K562 (cell line): ENCODE data around the gene NRSN2. TPM values are rescaled to one million over a fixed set of nuclear protein-coding genes. Genes with fewer than 3 reads are reported as not detected.

Experiments used
- ATAC-seq: fragments of 200-7000 bp; cut with Tn5 transposase; 3 replicates; pipeline ENCODE4 v1.9.1; 2020; ENCODE audit warnings: moderate library complexity
- BruUV-seq: library from RNA; stranded (reverse); fragments of 400-500 nt; replicated peaks from 2 replicates; lab custom pipeline; 2021; lab: Mats Ljungman, UMichigan
- CTCF ChIA-PET: fragments of 300-600 bp; formaldehyde crosslinking; extraction: SDS; loops from one replicate; lab custom pipeline; 2021; ENCODE audit warnings: low intra/inter-chr PET ratio; lab: Yijun Ruan, JAX
- POLR2A ChIA-PET: fragments of 300-600, 350-650 bp; sonication (Branson Sonifier 250); formaldehyde crosslinking; extraction: SDS; loops from one replicate; lab custom pipeline; 2021; ENCODE audit warnings: antibody characterized with exemption, inconsistent platforms; lab: Yijun Ruan, JAX
- DNase-seq, 4 experiments: peaks; one replicate each; pipeline versions ENCODE4 v3.0.0 to v3.0.0-alpha.2; 2011 to 2018; ENCODE audit warnings: low spot score in 3 of 4, mixed read lengths in 3 of 4; ENCODE audit errors: extremely low read depth in 1 of 4
- FAIRE-seq: peaks from 2 replicates; lab custom pipeline; 2011; peaks lifted over from hg19 to GRCh38; lab: Jason Lieb, UNC
- H2AFZ ChIP-seq: 2 replicates; pipeline ENCODE4 v1.6.0; 2011; ENCODE audit warnings: low read depth, low read length, control low read depth, inconsistent platforms
- H3K27ac ChIP-seq: fragments of 200-600 bp; 3 replicates; pipeline ENCODE4 v1.8.0; 2011; ENCODE audit warnings: low read depth, mild to moderate bottlenecking, control low read depth, inconsistent platforms, low read length, moderate library complexity, mixed read lengths; ENCODE audit errors: extremely low read depth
- H3K27me3 ChIP-seq, 2 experiments: fragments of 300-600 bp in 1 of 2; 2 replicates in 1 of 2; 3 replicates in 1 of 2; pipeline versions ENCODE4 v1.6.0 to v1.8.0; 2011; ENCODE audit warnings: inconsistent platforms in 2 of 2, low read length in 2 of 2, mild to moderate bottlenecking in 1 of 2, mixed read lengths in 1 of 2, moderate library complexity in 1 of 2; ENCODE audit not compliant: control insufficient read depth in 2 of 2, insufficient read depth in 2 of 2
- H3K36me3 ChIP-seq: fragments of 300-600 bp; 3 replicates; pipeline ENCODE4 v1.8.0; 2011; ENCODE audit warnings: mild to moderate bottlenecking, low read length, inconsistent platforms; ENCODE audit not compliant: control insufficient read depth, insufficient read depth
- H3K4me1 ChIP-seq, 2 experiments: fragments of 200-600 bp in 1 of 2; replicated peaks in 1 of 2; 2 replicates in 1 of 2; 3 replicates in 1 of 2; pipeline versions ENCODE4 v1.5.1 to v1.8.0; 2011; ENCODE audit warnings: inconsistent platforms in 2 of 2, low read length in 2 of 2, mild to moderate bottlenecking in 1 of 2, mixed read lengths in 1 of 2, moderate library complexity in 1 of 2; ENCODE audit not compliant: control insufficient read depth in 2 of 2, insufficient read depth in 2 of 2
- H3K4me2 ChIP-seq: 2 replicates; pipeline ENCODE4 v1.6.1; 2011; ENCODE audit warnings: low read length, control low read depth, inconsistent platforms, mixed read lengths; ENCODE audit not compliant: insufficient read depth
- H3K4me3 ChIP-seq: fragments of 200-600 bp; sonication (generic), shearing (Covaris generic); 2 replicates; pipeline ENCODE4 v1.5.1; 2016; ENCODE audit warnings: control low read depth, inconsistent platforms
- H3K79me2 ChIP-seq: fragments of 200-600 bp; 3 replicates; pipeline ENCODE4 v1.8.0; 2011; ENCODE audit warnings: low read length, inconsistent platforms; ENCODE audit not compliant: control insufficient read depth, insufficient read depth
- H3K9ac ChIP-seq, 2 experiments: 2 replicates each; pipeline versions ENCODE4 v1.6.0 to v1.6.1; 2011; ENCODE audit warnings: low read depth in 2 of 2, low read length in 2 of 2, control low read depth in 1 of 2, inconsistent platforms in 1 of 2, mild to moderate bottlenecking in 1 of 2, mixed read lengths in 1 of 2; ENCODE audit not compliant: insufficient read depth in 1 of 2
- H3K9me1 ChIP-seq: one replicate; pipeline ENCODE4 v1.6.0; 2011; ENCODE audit warnings: inconsistent platforms, mild to moderate bottlenecking, low read length, moderate library complexity; ENCODE audit not compliant: control insufficient read depth, insufficient read depth
- H3K9me3 ChIP-seq: replicated peaks from 2 replicates; pipeline ENCODE4 v1.5.1; 2011; ENCODE audit warnings: low read depth, low read length, inconsistent platforms; ENCODE audit not compliant: control insufficient read depth, insufficient read depth
- H4K20me1 ChIP-seq: replicated peaks from 2 replicates; pipeline ENCODE4 v1.6.1; 2011; ENCODE audit warnings: low read length, inconsistent platforms, mixed read lengths; ENCODE audit not compliant: control insufficient read depth, insufficient read depth
- CHD2 ChIP-seq: IDR thresholded peaks from 2 replicates; pipeline ENCODE4 v1.6.1; 2011; ENCODE audit warnings: low read depth, low read length
- MED1 ChIP-seq: sonication (generic); formaldehyde crosslinking; IDR thresholded peaks from 2 replicates; pipeline ENCODE4 v1.8.1; 2023; ENCODE audit warnings: missing genetic modification reagents, borderline replicate concordance
- PRDM10 ChIP-seq: fragments of 450-650 bp; IDR thresholded peaks from 2 replicates; pipeline ENCODE4 v1.6.1; 2018; ENCODE audit not compliant: partially characterized antibody
- RBM25 ChIP-seq: fragments of 200-400 bp; formaldehyde crosslinking; IDR thresholded peaks from 2 replicates; pipeline ENCODE4 v1.6.1; 2018; ENCODE audit warnings: low read length, low read depth, moderate library complexity; ENCODE audit not compliant: severe bottlenecking
- TARDBP ChIP-seq: fragments of 450-650 bp; IDR thresholded peaks from 2 replicates; pipeline ENCODE4 v1.6.1; 2016
- ZBED1 ChIP-seq: IDR thresholded peaks from 2 replicates; pipeline ENCODE4 v1.6.1; 2014
- ZNF121 ChIP-seq: sonication (generic); formaldehyde crosslinking; conservative IDR thresholded peaks from 2 replicates; pipeline ENCODE4 v1.8.0; 2022; ENCODE audit warnings: missing genetic modification reagents
- WGBS: fragments of 100-300 bp; shearing (Covaris generic); methylation state at CpG from one replicate; pipeline ENCODE4 v1.1.6; 2016; ENCODE audit warnings: low coverage, mixed read lengths; ENCODE audit not compliant: insufficient coverage; ENCODE audit errors: missing lambda C conversion rate; 5-methylcytosine and 5-hydroxymethylcytosine counted together
- in situ Hi-C: fragments of 300-500 bp; cut with MboI; formaldehyde crosslinking; loops from 4 replicates; pipeline ENCODE4 v1.15.0; 2018; ENCODE audit warnings: inconsistent platforms, mixed read lengths
- intact Hi-C: fragments of 100-400 bp; cut with micrococcal nuclease; formaldehyde crosslinking; loops from 2 replicates; pipeline ENCODE4 v1.14.2; 2022
- polyA plus RNA-seq, 8 experiments: library from polyadenylated mRNA; depleted of rRNA in 4 of 8; stranded (reverse) in 5 of 8; unstranded in 3 of 8; fragments of >200 nt; fragmentation: Nextera tagmentation in 2 of 8; fragmentation: Illumina TruSeq in 1 of 8; extraction: Ambion mirVana in 2 of 8; extraction: Trizol in 1 of 8; gene quantifications; 2 replicates each; pipeline versions ENCODE4 v1.2.1 to v1.2.3, GENCODE V29; 2011 to 2014; ENCODE audit warnings: inconsistent platforms in 1 of 8, missing spikeins in 1 of 8
- total RNA-seq, 7 experiments: library from RNA; depleted of rRNA in 6 of 7; stranded (reverse); fragments of >200 nt in 6 of 7; fragmentation: Illumina TruSeq in 2 of 7; extraction: Trizol in 2 of 7; gene quantifications; 2 replicates each; pipeline versions ENCODE4 v1.2.1 to v1.2.3, GENCODE V29; 2011 to 2021; ENCODE audit warnings: low replicate concordance in 1 of 7

NRSN2 gene
- total and polyA plus RNA-seq, 9 of the 15 experiments (the other 6 are each of a cell fraction or from before 2014, with no cell fraction given) = 7.5 to 29.7 (median 11.1) TPM

DNA sequence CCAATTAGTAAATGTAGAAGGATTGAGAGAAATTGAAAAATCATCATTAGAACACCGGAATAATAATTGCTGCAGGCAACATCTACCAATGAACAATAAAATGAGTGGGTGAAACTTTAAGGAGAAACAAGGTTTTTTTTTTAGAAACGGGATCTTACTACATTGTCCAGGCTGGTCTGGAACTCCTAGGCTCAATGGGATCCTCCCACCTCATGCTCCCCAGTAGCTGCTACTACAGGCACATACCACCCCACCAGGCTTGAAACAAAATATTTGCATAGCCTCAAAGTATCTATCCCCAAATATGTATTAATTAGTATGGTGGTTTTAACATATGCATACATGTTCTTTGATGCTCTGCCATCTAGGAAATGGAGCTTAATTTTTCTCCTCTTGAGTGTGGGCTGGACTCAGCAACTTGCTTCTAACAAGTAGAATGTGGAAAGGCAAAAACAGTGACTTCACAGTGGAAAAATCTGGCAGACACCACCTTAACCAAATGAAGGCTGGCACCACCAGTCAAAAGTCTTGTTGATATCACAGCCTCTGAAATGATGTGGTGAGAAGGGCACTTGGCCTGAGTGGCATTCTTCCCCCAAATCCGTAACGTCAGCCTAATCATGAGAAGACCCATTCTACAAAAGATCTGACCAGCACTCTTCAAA is 12.1 kb downstream of the NRSN2 start:
- no peaks in the 10 kb centered on the region for H3K9me3 ChIP-seq
- no peak overlapping the region for H3K9ac ChIP-seq
- peak; percentile 67 for TF ChIP-seq RBM25
- peak; percentile 78 for TF ChIP-seq ZNF121 (CRISPR knock-in tag)
- no peak for TF ChIP-seq CHD2
- TF ChIP-seq PRDM10 = no peak
- TF ChIP-seq ZBED1 = no peak
- TF ChIP-seq MED1 (CRISPR knock-in tag) = no peak
- TF ChIP-seq TARDBP = no peak
- H3K9me1 ChIP-seq = no peaks in the 10 kb centered on the region
- CTCF ChIA-PET = interaction anchor here (0.7 kb wide), 1 partner anchor 8 kb away, joined by 5 read pairs; no protein-coding TSS in a partner anchor
- intact Hi-C loops (loop anchor here (10.0 kb wide), 2 partner anchors 186 to 286 kb away; partner anchors contain the start of gene CSNK2A1), in situ Hi-C loops (no loop called here)
- H2AFZ ChIP-seq = no peak overlapping the region
- no peaks in the 10 kb centered on the region for H3K27me3 ChIP-seq
- no peaks in the 10 kb centered on the region for H3K36me3 ChIP-seq
- no peak for FAIRE-seq
- H3K4me1 ChIP-seq = peaks cover 17% of the 10 kb centered on the region in 2 experiments; a peak in 4 of 5 replicates
- H4K20me1 ChIP-seq = no peaks in the 10 kb centered on the region
- POLR2A ChIA-PET = interaction anchor here (0.6 kb wide), 1 partner anchor 77 kb away, joined by 3 read pairs; no protein-coding TSS in a partner anchor
- ATAC-seq = no peak
- no peak for DNase-seq
- 66% methylated on average over 4 of the region's 4 CpGs for WGBS
- H3K4me3 ChIP-seq = no peak overlapping the region
- no TSS peak for BruUV-seq
- no peak overlapping the region for H3K27ac ChIP-seq
- H3K4me2 ChIP-seq = no peak overlapping the region
- H3K79me2 ChIP-seq = no peaks in the 10 kb centered on the region
